ENCODE data around the gene GPR61. TPM values are rescaled to one million over a fixed set of nuclear protein-coding genes. Genes with fewer than 3 reads are reported as not detected.

Gene GPR61
- total RNA-seq, 1 donor from 2014 or later: not detected

DNA sequence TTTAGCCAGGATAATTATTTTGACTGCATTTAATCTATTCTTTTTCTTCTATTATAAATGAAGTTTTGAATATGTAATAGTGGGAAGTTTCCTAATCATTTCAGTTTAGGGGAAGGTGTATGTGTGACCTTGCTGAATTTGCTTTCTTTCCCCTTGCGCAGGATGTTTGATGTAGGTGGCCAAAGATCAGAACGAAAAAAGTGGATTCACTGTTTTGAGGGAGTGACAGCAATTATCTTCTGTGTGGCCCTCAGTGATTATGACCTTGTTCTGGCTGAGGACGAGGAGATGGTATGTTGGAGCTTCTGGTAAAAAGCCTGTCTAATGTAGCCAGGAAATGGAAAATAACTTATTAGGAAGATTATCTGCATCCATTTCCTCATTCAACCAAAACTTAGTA, 46.4 kb downstream of the GPR61 start:
- Histone ChIP-seq H3K4me1 (no peaks in the 10 kb centered on the region), H3K9me3 (no peaks in the 10 kb centered on the region), H3K36me3 (peaks cover 95% of the 10 kb centered on the region), H3K27me3 (ENCODE audit: low read depth) (no peaks in the 10 kb centered on the region), H3K4me3 (no peak overlapping the region), H3K27ac (no peak overlapping the region)
- no peak for DNase-seq
- intact Hi-C loops (cut with DNase I): no loop called here
- TF ChIP-seq CTCF (IDR thresholded peaks at IDR 0.05): no peak
- no peak for ATAC-seq

- no peak for TF ChIP-seq CTCF (IDR thresholded peaks at IDR 0.05)
- Histone ChIP-seq H3K4me3 (no peak overlapping the region), H3K27ac (no peak overlapping the region), H3K27me3 (ENCODE audit: low read depth) (no peaks in the 10 kb centered on the region), H3K9me3 (no peaks in the 10 kb centered on the region), H3K36me3 (peaks cover 97% of the 10 kb centered on the region), H3K4me1 (no peaks in the 10 kb centered on the region)
- no peak for DNase-seq
- ATAC-seq: no peak
- intact Hi-C loops (cut with DNase I): no loop called here
These were observed 49.5 kb downstream of the GPR61 start for GRCh38 chr1:109589177-109589576.

GRCh38 chr1:109589679-109590078, 50.0 kb downstream of the GPR61 start:
- H3K27ac ChIP-seq: no peak overlapping the region
- peaks cover 97% of the 10 kb centered on the region for H3K36me3 ChIP-seq
- intact Hi-C loops (cut with DNase I): no loop called here
- no peak for DNase-seq
- H3K4me3 ChIP-seq: no peak overlapping the region
- no peaks in the 10 kb centered on the region for H3K4me1 ChIP-seq
- no peak for ATAC-seq
- no peak for TF ChIP-seq CTCF (IDR thresholded peaks at IDR 0.05)
- H3K27me3 ChIP-seq (ENCODE audit: low read depth): no peaks in the 10 kb centered on the region
- no peaks in the 10 kb centered on the region for H3K9me3 ChIP-seq

GRCh38 chr1:109592916-109593315, 53.2 kb downstream of the GPR61 start:
- peaks cover 94% of the 10 kb centered on the region for H3K36me3 ChIP-seq
- H3K4me1 ChIP-seq: no peaks in the 10 kb centered on the region
- no peaks in the 10 kb centered on the region for H3K9me3 ChIP-seq
- no peak for ATAC-seq
- no peak for DNase-seq
- intact Hi-C loops (cut with DNase I): no loop called here
- no peak for TF ChIP-seq CTCF (IDR thresholded peaks at IDR 0.05)
- H3K27ac ChIP-seq: no peak overlapping the region
- H3K27me3 ChIP-seq (ENCODE audit: low read depth): no peaks in the 10 kb centered on the region
- no peak overlapping the region for H3K4me3 ChIP-seq

- ATAC-seq (no peak), DNase-seq (no peak)
- no peaks in the 10 kb centered on the region for H3K27me3 ChIP-seq (ENCODE audit: low read depth)
- H3K4me3 ChIP-seq: no peak overlapping the region
- no peak overlapping the region for H3K27ac ChIP-seq
- no peak for TF ChIP-seq CTCF (IDR thresholded peaks at IDR 0.05)
- H3K36me3 ChIP-seq: peaks cover 81% of the 10 kb centered on the region
- H3K9me3 ChIP-seq: no peaks in the 10 kb centered on the region
- intact Hi-C loops (cut with DNase I): no loop called here
- no peaks in the 10 kb centered on the region for H3K4me1 ChIP-seq
These were observed 55.9 kb downstream of the GPR61 start for GRCh38 chr1:109595531-109595930.

Other genes starting within 250 kb of the GPR61 start
- 2.8 TPM for gene MYBPHL, start 232.9 kb upstream of the GPR61 start, total RNA-seq
- 178 TPM for gene SORT1, start 142.0 kb upstream of the GPR61 start, total RNA-seq
- gene PSMA5, start 113.4 kb upstream of the GPR61 start, total RNA-seq: 55.4 TPM
- 1.5 TPM for gene SYPL2, start 73.3 kb upstream of the GPR61 start, total RNA-seq
- 3.8 TPM for gene ATXN7L2, start 56.0 kb upstream of the GPR61 start, total RNA-seq
- 15.1 TPM for gene CYB561D1, start 45.8 kb upstream of the GPR61 start, total RNA-seq
- gene AMIGO1, start 30.1 kb upstream of the GPR61 start, total RNA-seq: 9.1 TPM
- 6.7 TPM for gene GNAI3, start 8.7 kb downstream of the GPR61 start, total RNA-seq
- gene GNAT2, start 79.7 kb downstream of the GPR61 start, total RNA-seq: not detected
- gene AMPD2, start 80.0 kb downstream of the GPR61 start, total RNA-seq: 55.9 TPM
- 15.7 TPM for gene GSTM4, start 116.2 kb downstream of the GPR61 start, total RNA-seq
- gene GSTM2, start 128.2 kb downstream of the GPR61 start, total RNA-seq: 35.7 TPM
- not detected for gene GSTM1, start 147.9 kb downstream of the GPR61 start, total RNA-seq
- gene GSTM5, start 172.4 kb downstream of the GPR61 start, total RNA-seq: 11.7 TPM
- gene GSTM3, start 201.2 kb downstream of the GPR61 start, total RNA-seq: 18.5 TPM
- gene EPS8L3, start 224.1 kb downstream of the GPR61 start, total RNA-seq: not detected